GM18520 (cell line): ENCODE data around the gene RAB11FIP3.
"Not testable (repeated sequence)": the region's sequence is repeated elsewhere in the genome, so short reads cannot be mapped to it uniquely, and the experiment has no call there.

Experiments
- ATAC-seq: cut with Tn5 transposase; IDR thresholded peaks from one replicate; pipeline ENCODE4 v1.9.1; 2021; ENCODE audit not compliant: unreplicated experiment

Gene RAB11FIP3

GRCh38 chr16:466651-467050 is 41.2 kb downstream of the RAB11FIP3 start:
- ATAC-seq: no peak

DNA sequence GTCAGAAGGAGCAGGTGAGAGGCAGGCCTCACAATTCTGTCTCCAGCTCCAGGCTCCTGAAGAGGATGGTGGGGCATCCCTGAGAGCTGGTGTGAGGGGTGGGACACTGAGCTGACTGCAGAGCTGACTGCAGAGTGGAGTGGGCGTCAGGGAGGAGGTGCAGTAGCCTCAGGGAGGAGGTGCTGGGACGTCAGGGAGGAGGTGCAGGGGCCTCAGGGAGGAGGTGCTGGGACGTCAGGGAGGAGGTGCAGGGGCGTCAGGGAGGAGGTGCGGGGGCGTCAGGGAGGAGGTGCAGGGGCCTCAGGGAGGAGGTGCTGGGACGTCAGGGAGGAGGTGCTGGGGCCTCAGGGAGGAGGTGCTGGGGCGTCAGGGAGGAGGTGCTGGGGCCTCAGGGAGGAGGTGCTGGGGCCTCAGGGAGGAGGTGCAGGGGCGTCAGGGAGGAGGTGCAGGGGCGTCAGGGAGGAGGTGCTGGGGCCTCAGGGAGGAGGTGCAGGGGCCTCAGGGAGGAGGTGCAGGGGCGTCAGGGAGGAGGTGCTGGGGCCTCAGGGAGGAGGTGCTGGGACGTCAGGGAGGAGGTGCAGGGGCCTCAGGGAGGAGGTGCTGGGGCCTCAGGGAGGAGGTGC is 41.9 kb downstream of the RAB11FIP3 start:
- not testable (repeated sequence) for ATAC-seq

DNA sequence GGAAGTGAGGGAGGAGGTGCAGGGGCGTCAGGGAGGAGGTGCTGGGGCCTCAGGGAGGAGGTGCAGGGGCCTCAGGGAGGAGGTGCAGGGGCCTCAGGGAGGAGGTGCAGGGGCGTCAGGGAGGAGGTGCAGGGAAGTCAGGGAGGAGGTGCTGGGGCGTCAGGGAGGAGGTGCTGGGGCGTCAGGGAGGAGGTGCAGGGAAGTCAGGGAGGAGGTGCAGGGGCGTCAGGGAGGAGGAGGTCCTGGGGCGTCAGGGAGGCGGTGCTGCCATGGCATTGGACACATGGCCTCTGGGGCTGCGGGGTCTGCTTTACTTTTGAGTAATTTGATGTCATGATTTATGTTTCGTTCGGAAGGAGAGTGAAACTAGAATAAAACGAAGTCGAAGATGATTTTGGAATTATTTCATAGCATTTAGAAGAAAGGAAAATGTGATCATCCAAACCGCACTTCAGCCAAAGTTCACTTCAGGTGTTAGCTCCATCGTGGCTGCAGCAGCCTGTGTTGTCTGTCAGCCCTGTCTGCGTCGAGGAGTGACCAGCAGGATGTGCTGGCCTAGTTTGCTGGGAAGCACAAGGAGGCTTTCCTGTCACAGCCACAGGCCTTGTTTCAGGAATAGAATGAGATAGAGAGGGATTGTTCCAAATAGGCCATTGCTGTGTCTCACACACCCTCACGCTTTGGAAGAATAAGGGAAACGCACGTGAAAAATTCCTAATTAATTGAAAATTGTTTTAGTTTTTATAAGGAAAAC is 42.8 kb downstream of the RAB11FIP3 start:
- ATAC-seq: no peak

GRCh38 chr16:469459-469858 is 44.0 kb downstream of the RAB11FIP3 start:
- ATAC-seq: not testable (repeated sequence)

DNA sequence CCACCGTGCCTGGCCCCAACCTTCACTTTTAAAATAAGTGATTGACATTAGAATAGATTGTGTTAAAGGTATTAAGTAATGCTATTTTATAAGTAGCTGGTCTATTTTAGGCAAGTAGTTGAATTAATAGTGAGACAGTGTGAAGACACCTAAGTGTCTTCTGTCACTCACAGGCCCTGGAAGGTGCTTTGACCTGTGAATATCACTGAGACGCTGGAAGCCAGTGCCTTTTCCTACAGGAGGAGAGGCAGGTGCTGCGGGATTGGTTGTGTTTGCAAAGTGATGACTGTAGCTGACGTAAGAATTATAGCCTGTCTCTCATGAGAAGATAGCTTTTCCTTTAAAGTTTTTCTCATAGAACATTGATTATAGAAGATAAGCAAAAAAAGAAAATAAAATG is 45.0 kb downstream of the RAB11FIP3 start:
- no peak for ATAC-seq

GRCh38 chr16:471353-472198 is 46.1 kb downstream of the RAB11FIP3 start:
- ATAC-seq: no peak

DNA sequence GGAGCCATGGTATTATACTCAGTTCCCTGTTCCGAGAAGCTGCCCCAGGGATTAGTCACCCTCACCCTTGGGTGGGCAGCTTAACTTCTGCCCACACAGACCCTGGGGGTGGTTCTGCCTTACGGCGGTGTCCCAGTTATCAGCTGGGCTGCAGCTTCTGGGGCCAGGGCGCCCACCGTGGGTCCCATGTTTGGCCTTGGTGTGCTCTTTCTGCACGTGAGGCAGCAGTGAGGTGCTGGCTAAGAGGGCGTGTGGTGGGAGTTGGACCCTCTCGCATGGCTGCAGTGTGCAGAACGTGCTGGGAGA is 46.7 kb downstream of the RAB11FIP3 start:
- ATAC-seq: no peak

DNA sequence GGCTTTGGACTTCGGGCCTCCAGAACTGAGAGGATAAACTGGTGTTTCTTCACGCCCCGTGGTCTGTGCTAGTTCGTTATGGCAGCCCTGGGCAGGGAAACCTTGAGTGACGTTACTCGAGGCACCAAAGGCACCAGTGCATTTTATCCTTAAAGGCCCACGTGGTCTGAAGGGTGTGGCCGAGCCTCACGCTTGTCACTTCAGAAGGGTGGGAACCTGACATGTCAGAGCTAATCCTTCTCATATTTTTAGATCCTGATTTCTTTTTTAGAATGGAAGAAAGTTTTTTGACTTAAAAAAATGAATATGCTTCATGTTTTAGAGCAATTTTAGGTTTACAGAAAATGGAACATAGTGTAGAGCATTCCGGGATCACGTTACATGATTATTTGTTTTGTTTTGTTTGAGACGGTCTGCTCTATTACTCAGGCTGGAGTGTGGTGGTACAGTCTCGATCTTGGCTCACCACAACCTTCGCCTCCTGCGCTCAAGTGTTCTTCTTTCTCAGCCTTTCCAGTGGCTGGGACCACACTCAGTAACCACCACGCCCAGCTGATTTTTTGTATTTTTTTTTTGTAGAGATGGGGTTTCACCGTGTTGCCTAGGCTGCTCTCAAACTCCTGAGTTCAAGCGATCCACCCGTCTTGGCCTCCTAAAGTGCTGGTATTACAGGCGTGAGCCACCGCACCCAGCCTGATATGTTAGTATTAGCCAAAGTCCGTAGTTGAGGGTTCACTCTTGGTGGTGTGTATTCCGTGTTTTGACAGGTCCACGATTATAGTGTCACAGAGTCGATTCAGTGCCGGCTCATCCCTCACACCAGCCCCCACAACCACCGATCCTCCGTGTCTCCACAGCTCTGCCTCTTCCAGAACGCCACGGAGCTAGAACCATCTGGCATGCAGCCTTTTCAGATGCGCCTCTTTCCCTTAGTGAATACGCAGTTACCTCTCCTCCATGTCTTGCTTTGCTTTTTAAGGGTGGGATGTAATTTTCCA is 47.9 kb downstream of the RAB11FIP3 start:
- ATAC-seq: no peak

DNA sequence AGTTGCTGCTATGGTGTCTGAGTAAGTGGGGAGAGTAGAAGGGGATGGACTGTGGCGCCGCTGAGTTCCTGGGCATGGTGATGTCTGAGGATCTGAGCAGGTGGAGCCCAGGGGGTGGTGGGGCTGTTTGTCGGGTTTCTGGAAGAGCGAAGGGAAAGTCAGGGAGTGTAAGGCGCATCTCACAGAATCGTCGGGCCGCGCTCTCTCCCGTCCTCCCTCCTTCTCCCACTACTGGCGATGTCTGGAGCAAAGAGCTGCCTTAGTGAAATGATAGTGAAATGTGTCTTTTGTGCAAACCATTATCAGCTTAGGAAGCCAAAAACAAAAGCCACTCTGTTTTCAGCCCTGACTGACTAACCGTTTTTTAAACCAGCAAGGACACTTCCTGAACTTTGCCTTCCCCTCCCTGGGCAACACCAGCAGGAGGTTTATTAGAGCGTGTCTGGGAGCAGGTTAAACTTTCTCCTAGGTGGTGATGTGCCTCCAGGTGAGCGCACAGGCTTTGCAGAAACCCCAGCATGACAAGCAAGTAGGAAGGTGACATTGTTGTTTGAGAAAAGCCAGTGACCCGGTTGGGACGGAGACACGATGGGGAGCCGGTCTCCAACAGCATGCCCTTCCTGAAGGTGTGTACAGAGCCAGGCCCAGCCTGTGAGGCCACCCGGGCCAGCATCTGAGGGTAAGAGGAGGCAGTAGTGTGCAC is 49.1 kb downstream of the RAB11FIP3 start:
- ATAC-seq: no peak

DNA sequence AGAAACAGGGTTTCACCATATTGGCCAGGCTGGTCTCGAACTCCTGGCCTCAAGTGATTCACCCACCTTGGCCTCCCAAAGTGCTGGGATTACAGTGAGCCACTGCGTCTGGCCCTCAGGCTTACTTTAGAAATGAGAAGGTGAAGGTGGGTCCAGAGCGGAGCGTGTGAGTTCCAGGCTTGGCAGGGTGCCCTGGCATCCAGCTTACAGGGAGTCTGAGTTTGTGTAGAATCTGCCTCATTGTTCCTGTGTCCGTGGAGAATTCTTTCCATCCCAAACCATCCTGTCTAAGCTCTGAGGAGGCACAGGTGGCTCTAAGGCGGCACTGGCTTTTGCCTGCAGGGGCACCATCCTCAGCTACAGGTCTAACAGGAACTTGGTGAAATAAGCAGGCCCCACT is 50.6 kb downstream of the RAB11FIP3 start:
- no peak for ATAC-seq

GRCh38 chr16:477301-478157 is 52.1 kb downstream of the RAB11FIP3 start:
- ATAC-seq: no peak

DNA sequence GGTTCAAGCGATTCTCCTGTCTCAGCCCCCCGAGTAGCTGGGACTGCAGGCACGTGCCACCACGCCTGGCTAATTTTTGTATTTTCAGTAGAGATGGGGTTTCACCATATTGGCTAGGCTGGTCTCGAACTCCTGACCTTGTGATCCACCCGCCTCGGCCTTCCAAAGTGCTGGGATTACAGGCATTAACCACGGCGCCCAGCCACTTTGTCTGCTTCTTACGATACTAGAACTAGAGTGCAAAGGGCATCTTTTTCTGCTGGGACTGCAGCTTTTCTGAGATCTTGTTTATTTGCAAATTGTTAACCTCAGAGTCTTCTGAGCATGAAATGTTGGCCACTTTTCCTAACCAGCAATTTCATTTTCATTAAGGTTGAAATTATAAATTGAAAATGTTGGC is 52.8 kb downstream of the RAB11FIP3 start:
- not testable (repeated sequence) for ATAC-seq

DNA sequence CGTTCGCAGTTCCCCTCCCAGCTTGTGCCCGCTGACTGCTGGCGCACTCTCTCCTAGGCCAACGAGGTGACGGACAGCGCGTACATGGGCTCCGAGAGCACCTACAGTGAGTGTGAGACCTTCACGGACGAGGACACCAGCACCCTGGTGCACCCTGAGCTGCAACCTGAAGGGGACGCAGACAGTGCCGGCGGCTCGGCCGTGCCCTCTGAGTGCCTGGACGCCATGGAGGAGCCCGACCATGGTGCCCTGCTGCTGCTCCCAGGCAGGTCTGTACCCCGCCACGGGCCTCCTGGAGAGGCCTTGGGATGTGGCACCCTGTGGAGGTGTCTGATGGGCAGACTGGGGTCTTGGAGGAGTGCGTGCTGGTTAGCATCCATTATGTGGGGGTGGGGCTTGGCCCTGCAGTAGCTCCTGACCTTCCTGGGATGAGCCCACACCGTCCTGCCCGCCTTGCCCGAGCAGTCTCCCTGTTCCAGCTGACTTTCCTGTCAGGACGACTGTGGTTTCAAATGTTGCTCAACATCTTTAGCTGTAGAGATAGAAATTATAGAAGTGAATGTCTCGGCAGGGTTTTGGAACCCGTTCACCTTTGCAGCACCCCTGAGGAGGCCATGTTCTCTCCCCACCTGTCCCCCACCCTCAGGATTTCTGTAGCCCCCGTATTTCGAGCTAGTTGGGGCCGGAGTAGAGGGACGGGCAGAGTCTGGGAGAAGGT is 57.2 kb downstream of the RAB11FIP3 start:
- no peak for ATAC-seq

GRCh38 chr16:483341-484075 is 58.1 kb downstream of the RAB11FIP3 start:
- no peak for ATAC-seq

GRCh38 chr16:489606-490005 is 64.2 kb downstream of the RAB11FIP3 start:
- no peak for ATAC-seq

GRCh38 chr16:490768-491167 is 65.3 kb downstream of the RAB11FIP3 start:
- no peak for ATAC-seq

GRCh38 chr16:491220-491919 is 65.9 kb downstream of the RAB11FIP3 start:
- ATAC-seq: no peak
